ENCODE results near the gene SLC17A2. TPM values are rescaled to one million over a fixed set of nuclear protein-coding genes. Genes with fewer than 3 reads are reported as not detected.

Gene SLC17A2
- total and polyA plus RNA-seq, 2 of the 8 experiments (the other 6 are each of a cell fraction or from before 2014, with no cell fraction given) = not detected

DNA sequence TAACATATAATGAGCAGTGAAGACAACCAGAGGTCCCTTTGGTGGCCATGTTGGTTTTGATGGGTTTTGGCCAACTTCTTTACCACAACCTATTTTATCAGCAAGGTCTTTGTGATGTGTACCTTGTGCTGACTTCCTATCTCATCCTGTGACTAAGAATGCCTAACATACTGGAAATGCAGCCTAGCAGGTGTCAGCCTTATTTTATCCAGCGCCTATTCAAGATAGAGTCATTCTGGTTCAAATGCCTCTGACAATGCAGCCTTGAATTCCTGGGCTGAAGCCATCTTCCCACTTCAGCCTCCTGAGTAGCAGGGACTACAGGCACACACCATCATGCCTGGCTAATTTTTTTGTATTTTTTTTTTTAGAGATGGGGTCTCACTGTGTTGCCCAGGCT, 24.3 kb upstream of the SLC17A2 start (continued):
- TF ChIP-seq RNF2 (IDR thresholded peaks at IDR 0.05; ENCODE audit: borderline replicate concordance, low read depth, low read length, missing control alignments, poor library complexity, severe bottlenecking) = no peak
- TF ChIP-seq, protein P1, sequence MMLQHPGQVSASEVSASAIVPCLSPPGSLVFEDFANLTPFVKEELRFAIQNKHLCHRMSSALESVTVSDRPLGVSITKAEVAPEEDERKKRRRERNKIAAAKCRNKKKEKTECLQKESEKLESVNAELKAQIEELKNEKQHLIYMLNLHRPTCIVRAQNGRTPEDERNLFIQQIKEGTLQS (IDR thresholded peaks at IDR 0.05; ENCODE audit: insufficient read depth, low read depth, low read length) = no peak
- TF ChIP-seq SIRT6 (IDR thresholded peaks at IDR 0.05; ENCODE audit: low read length) = no peak
- no peak for TF ChIP-seq NRF1 (IDR thresholded peaks at IDR 0.05; ENCODE audit: low read depth, low read length)
- TF ChIP-seq, protein P2, sequence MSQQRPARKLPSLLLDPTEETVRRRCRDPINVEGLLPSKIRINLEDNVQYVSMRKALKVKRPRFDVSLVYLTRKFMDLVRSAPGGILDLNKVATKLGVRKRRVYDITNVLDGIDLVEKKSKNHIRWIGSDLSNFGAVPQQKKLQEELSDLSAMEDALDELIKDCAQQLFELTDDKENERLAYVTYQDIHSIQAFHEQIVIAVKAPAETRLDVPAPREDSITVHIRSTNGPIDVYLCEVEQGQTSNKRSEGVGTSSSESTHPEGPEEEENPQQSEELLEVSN (IDR thresholded peaks at IDR 0.05) = no peak

Measured in H1 (cell line).